Measurements from ENCODE around the gene FUBP1. TPM values are rescaled to one million over a fixed set of nuclear protein-coding genes. Genes with fewer than 3 reads are reported as not detected.
"Not testable (repeated sequence)": the region's sequence is repeated elsewhere in the genome, so short reads cannot be mapped to it uniquely, and the experiment has no call there.

The FUBP1 gene, protein sequence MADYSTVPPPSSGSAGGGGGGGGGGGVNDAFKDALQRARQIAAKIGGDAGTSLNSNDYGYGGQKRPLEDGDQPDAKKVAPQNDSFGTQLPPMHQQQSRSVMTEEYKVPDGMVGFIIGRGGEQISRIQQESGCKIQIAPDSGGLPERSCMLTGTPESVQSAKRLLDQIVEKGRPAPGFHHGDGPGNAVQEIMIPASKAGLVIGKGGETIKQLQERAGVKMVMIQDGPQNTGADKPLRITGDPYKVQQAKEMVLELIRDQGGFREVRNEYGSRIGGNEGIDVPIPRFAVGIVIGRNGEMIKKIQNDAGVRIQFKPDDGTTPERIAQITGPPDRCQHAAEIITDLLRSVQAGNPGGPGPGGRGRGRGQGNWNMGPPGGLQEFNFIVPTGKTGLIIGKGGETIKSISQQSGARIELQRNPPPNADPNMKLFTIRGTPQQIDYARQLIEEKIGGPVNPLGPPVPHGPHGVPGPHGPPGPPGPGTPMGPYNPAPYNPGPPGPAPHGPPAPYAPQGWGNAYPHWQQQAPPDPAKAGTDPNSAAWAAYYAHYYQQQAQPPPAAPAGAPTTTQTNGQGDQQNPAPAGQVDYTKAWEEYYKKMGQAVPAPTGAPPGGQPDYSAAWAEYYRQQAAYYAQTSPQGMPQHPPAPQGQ
- 100 to 1,000 TPM; 235 to 239 TPM for total RNA-seq

DNA sequence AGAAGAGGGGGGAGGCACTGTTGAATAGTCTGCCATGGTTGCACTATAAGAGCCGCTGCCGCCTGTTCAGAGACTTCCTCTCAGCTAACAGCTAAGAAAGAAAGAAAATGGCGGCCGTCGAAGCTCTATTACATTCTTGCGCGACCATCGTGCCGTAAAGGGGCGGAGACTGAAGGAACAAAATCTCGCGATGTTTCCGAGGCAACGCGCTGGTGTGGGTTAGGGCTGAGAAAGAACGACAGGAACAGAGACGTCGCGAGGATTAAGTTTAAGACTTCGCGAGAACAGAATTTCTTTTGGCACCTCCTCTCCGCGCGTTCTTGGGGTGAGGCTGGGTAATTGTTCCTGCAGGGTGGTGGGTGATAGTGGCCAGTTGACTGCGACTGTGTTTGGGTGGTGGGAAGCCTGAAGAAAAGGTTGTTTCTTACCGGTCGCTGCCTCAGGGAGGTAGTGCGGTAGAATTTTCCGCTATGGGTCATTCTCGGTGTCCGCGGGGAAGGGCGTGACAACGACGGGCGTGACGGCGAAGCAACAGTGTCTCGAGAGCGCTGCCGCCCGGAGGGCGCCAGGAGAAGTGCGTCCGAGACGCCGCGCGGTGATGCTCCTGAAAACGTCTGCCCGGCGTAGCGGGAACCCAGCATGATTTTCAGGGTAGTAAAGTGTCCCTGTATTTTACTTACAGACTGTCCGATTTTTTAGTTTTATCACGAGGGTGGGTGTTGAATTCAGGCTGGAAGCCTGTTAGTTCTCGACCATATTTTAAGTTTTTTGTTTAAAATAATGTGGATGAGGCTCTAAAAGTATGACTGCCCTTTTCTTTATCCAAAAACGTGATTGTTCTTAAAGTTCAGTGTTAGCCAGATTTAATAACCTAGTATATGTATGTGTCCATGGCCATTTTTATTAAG, at the start of gene FUBP1:
FUBP1 (minus strand) TSS at position 104 of the 908 bp plus-strand sequence; CDS start at position 36, 68 bp downstream.
- ChIA-PET CTCF (interaction anchor here (0.6 to 1.6 kb wide), 4 partner anchors 13 to 359 kb away, joined by 3 to 11 read pairs (median 4); partner anchors contain the start of gene DNAJB4), POLR2A (interaction anchor here (0.6 to 6.4 kb wide), 7 partner anchors 9 to 297 kb away, joined by 3 to 125 read pairs (median 4); partner anchors contain the start of genes DNAJB4 and ZZZ3)

DNA sequence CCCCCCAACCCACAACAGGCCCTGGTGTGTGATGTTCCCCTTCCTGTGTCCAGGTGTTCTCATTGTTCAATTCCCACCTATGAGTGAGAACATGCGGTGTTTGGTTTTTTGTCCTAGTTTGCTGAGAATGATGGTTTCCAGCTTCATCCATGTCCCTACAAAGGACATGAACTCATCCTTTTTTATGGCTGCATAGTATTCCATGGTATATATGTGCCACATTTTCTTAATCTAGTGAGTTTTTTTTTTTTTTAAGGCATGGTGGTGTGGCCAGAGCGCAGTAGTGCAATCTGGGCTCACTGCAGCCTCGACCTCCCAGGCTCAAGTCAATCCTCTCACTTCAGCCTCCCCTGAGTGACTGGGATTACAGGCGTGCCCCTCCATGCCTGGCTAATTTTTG, 42.3 kb upstream of the FUBP1 start:
- CTCF ChIA-PET, POLR2A ChIA-PET: not testable (repeated sequence)

DNA sequence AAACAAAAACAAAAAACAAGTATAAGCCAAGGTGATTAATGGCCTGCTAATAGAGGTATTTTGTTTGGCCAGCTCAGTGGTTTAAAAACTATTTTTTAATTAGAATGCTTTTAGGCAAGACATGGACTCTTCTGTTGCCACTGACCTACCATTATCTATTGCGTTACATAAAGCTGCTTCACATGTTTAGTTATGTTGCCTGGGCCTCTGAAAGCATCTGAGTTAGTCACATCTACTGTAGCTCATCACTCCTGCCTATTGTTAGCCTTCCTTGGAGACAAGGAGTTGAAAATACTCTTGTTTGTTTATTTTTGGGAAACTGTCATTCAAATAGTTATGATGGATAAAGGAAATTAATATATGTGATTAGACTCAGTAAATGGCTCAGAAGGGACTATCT, 40.2 kb upstream of the FUBP1 start:
- CTCF ChIA-PET, result no interaction called here
- POLR2A ChIA-PET, result interaction anchor here (0.5 kb wide), 1 partner anchor 96 kb away, joined by 3 read pairs; no protein-coding TSS in a partner anchor

DNA sequence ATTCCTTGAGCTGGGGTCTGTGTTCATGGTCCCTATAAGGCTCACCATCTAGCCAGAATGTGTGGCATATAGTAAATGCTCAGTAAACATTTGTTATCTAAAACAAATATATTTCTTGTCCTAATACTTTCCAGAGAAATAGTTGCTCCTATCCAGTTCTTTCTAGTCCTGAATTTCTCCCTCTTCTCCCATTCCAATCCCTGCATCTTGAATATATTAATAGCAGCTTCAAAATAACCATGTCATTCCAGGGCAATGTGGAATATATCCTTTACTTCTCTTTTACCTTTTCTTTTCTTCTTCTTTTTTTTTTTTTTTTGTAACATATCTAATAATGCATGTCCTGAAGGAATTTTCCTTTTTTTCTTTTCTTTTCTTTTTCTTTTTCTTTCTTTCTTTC, 36.3 kb upstream of the FUBP1 start:
- POLR2A ChIA-PET, result interaction anchor here (1.4 kb wide), 1 partner anchor 11 kb away, joined by 5 read pairs; the partner anchor contains the start of gene DNAJB4
- CTCF ChIA-PET, result no interaction called here

DNA sequence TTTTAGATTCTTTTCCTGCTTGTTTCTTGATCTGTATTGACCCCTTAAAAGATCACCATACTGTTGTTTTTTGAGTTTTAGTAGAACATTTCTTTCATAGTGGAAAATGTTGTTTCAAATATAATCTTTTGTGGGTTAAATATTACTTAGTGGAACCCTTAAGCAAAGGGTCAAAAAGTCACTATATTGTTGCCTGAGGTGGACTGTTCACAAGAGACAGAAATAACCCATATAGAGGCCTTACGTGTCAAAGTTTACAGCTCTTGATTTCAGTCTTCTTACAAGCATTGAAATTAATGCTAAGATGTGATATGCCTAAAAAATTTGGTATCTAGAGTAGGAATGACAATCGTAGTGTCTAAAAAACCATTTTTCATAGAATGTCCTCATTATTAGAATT, 32.2 kb upstream of the FUBP1 start:
- POLR2A ChIA-PET, result no interaction called here

DNA sequence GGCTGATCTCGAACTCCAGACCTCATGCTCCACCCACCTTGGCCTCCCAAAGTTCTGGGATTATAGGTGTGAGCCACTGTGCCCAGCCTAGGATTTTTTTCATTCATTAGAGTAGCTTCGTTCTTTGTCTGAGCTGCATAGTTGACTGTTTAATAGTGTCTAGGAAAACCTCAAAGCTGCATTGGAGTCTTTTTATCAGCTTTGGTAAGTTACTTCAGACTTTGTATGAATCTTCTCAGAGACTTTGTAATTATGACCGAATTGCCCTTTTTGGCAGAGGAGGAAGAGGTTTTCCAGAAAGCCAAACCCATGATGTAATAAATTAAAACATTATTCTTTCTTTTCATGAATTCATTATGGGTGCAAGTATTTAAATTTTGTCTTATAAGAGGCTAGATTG, 31.0 kb upstream of the FUBP1 start:
- CTCF ChIA-PET, result no interaction called here
- POLR2A ChIA-PET, result no interaction called here

More for the DNA sequence above, 32.2 kb upstream of the FUBP1 start:
- CTCF ChIA-PET, result interaction anchor here (0.7 kb wide), 1 partner anchor 256 kb away, joined by 3 read pairs; no protein-coding TSS in a partner anchor

DNA sequence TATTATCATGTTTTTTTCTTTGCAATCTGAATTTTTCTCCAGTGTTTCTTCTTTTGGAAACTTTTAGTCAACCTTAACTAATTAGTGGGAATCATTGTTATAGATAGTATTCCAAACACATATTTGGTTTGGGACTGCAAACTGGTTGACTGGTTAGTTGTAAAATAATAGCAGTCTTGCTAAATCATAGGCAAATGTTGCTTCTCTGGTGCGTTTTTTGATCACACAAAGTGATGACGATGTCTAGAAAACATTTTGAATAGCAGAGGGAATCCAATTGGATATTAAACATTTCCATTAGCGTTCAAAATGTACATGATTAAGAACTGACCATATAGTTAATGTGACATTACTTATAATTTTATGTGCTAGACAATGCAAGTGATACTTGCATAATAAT, 30.4 kb upstream of the FUBP1 start:
- ChIA-PET POLR2A (no interaction called here), CTCF (no interaction called here)

DNA sequence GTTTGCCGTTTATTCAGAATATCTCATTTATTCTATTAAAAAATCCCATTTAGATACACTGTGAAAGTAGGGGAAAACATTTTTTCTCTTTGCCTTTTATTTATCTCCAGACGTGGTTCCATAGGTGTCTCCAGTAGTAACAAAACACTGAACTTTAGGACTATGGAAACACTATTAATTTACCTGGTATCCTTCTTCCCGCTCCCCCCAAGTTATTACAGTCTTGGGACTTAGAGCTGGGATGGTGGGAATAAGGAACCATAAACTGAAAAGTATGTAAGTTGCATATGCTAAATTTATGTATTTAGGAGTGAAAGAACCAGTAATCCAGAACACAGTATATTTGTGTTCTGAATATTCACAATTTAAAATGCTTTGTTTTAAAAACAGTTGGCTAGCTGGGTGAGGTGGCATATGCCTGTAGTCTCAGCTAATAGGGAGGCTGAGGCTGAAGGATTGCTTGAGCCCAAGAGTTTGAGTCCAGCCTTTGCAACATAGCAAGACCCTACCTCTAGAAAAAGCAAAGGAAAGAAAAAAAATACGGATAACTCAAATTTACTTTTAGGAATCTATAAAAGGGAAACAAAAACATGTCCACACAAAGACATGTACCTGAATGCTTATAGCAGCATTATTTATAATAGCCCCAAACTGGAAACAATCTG, 28.9 kb upstream of the FUBP1 start:
- CTCF ChIA-PET, result interaction anchor here (0.6 kb wide), 1 partner anchor 58 kb away, joined by 3 read pairs; no protein-coding TSS in a partner anchor
- POLR2A ChIA-PET, result no interaction called here

DNA sequence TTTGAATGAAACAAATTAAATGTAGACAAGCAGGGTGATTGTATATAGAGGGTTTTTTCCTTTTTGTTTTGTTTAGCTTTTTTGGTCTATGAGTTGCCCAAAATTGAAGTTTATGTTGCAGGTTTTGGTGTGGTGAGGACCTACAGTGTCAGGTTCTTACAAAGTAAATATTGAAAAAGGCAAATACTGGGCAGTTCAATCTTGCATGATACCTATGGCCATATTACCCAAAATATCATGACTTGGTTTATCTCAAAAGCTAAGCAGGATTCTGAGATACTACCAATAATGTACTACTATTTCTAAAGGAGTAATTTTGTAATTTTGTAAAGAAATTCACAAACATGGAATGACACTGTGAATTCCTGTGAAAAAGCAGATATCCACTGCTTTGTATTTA, 27.6 kb upstream of the FUBP1 start:
- CTCF ChIA-PET, result interaction anchor here (1.5 kb wide), 1 partner anchor 21 kb away, joined by 3 read pairs; no protein-coding TSS in a partner anchor
- POLR2A ChIA-PET, result no interaction called here

DNA sequence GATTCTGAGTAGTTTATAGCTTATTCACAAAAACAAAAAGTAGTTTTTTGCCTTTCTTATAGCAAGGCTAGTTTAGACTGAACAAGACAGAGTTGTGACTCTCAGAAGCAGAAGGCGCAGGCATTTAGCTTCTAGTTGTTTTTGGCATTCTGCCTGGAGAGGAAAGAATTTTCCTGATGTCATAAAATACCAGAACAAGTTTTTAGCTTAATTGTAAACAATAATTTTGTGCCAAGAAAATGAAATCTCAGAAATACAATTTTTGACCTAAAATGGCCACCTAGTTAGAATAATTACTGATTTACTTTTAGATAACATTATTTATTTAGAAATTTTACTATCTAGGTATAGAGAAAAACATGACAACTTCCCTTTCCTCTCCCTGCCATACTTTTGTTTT, 26.9 kb upstream of the FUBP1 start:
- CTCF ChIA-PET, result interaction anchor here (1.5 to 2.3 kb wide), 2 partner anchors 20 to 27 kb away, joined by 3 to 11 read pairs; partner anchors contain the start of gene FUBP1
- POLR2A ChIA-PET, result interaction anchor here (0.8 to 3.9 kb wide), 6 partner anchors 10 to 323 kb away, joined by 3 to 125 read pairs (median 6); partner anchors contain the start of gene FUBP1

DNA sequence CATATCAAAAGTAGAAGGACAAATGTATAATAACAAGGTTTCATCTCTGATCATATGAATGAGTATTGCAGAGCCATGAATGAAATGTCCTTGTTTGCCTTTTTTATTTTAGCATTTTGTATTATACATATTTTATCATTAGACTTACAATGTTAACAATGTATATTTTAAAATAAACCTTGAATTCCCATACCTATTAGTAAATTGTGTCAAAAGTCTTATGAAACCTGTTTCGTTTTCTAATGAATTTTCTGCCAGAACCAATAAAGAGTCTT, 26.5 kb upstream of the FUBP1 start:
- POLR2A ChIA-PET, result interaction anchor here (0.8 to 3.9 kb wide), 10 partner anchors 10 to 322 kb away, joined by 3 to 125 read pairs (median 4); partner anchors contain the start of genes FUBP1 and GIPC2

DNA sequence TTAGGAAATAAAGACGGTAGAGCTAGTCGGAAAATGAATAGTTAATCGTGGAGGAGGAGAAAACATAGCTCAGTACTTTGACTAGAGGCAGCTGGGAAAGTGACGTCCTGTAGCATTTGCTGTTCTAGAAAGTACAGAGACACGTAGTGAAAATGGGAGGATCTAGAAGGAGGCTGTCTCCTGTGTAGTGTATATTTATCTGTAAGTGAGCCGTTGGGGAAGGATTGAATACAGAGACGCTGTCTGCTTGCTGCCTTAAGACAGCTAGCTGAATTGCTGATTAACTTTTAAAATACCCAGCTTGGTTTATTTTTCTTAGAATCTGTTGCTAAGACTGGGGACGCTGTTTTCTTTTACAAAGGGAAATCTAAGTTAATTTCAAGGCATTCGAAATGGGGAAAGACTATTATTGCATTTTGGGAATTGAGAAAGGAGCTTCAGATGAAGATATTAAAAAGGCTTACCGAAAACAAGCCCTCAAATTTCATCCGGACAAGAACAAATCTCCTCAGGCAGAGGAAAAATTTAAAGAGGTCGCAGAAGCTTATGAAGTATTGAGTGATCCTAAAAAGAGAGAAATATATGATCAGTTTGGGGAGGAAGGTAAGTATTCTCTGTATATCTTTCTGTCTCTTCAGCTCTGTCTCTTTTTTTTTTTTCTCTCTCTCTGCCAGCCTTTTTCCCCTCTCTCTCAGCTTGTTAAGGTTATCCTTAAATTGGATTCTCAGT, 26.0 kb upstream of the FUBP1 start, which contains the start of gene DNAJB4:
DNAJB4 (plus strand) TSS at position 221 of the 729 bp plus-strand sequence; CDS start at position 393, 172 bp downstream.
- POLR2A ChIA-PET, result interaction anchor here (0.8 to 3.9 kb wide), 14 partner anchors 9 to 322 kb away, joined by 3 to 125 read pairs (median 4); partner anchors contain the start of genes FUBP1 and GIPC2
- CTCF ChIA-PET, result interaction anchor here (1.0 to 2.3 kb wide), 5 partner anchors 19 to 109 kb away, joined by 3 to 11 read pairs (median 4); partner anchors contain the start of gene FUBP1

More for the DNA sequence above, 26.5 kb upstream of the FUBP1 start:
- CTCF ChIA-PET, result interaction anchor here (1.0 to 2.3 kb wide), 4 partner anchors 20 to 43 kb away, joined by 3 to 11 read pairs (median 4); partner anchors contain the start of gene FUBP1

DNA sequence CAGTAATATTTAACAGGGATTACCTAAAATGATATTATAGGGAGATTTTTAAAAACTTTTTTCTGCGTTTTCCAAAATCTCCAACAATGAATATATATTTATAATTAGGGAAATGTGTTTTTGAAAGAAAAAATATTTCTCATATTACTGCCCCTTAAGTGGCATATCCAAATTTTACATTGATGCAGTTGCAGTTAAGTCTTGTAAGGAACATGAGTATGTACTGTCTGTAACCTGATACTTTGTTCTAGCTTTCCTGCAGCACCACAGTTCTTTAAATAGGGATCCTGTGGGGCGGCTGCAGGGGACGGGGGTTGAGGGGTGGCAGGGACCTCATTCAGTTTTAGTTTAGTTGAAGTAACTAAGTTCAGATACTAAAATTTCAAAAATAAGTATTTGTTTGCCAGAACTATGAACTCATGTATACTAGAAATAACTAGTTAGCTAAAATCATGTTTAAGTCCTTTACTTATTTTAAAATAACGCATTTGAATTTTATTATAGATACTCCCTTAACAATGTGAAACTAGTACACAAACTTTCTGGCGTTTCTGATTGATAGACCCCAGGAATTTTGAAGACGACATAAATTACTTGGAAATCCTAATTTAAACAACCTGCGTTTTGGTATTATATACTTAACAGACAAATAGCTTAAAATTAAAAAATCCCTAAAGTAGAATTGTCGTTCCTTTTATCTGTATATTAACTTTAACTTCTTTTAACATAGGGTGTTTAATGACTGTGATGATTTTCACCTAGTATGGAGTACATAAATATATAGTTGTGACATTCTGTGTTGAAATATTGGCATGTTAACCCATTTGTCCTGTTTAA, 25.2 kb upstream of the FUBP1 start:
- POLR2A ChIA-PET, result interaction anchor here (1.0 to 3.9 kb wide), 12 partner anchors 9 to 321 kb away, joined by 3 to 125 read pairs (median 4); partner anchors contain the start of genes FUBP1 and GIPC2

DNA sequence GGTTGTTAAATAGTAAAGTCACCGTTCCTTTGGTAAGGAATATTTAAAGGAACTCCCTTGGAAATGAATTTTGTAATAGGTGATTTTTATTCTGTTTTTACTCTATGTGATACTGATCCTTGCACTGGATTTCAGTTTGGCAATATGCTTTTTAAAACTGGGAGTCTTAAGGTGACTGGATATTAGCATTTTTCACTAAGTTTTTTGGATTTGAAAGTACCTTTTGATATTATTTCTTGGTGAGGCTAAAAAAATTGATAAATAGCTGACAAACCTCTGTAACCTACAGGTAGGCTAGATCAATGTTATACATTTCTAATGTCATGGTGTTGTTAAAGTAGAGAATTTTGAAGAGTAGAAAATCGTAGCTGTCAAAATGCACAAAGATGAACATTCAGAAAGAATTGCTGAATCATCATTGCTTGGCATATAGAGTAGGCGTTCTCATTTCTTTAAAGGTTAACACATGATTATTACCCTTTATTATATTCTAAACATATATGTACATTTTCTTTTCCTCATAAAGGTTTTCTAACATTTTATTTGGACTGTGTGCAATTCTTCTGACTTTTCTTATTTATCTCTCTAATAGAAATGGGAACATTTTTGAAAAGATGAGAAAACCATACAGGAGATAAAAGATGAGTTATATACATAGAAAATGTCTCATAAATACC, 24.3 kb upstream of the FUBP1 start:
- POLR2A ChIA-PET, result interaction anchor here (1.6 to 3.9 kb wide), 2 partner anchors 8 to 25 kb away, joined by 6 to 125 read pairs; partner anchors contain the start of gene FUBP1
- CTCF ChIA-PET, result no interaction called here

More for the DNA sequence above, 25.2 kb upstream of the FUBP1 start:
- CTCF ChIA-PET, result interaction anchor here (0.8 to 2.3 kb wide), 5 partner anchors 13 to 110 kb away, joined by 3 to 11 read pairs (median 4); partner anchors contain the start of gene FUBP1

DNA sequence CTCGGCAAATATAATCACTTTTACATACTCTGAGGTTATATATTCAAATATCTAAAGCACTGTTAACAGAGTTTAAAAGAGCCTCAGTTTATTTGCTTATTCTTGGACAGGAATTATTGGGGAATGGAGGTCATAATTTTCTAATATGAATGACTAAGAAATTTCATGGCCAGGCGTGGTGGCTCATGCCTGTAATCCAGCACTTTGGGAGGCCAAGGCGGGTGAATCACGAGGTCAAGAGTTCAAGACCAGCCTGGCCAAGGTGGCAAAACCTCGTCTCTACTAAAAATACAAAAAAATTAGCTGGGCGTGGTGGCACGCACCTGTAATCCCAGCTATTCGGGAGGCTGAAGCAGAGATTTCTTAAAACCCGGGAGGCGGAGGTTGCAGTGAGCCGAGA, 21.7 kb upstream of the FUBP1 start:
- POLR2A ChIA-PET, result not testable (repeated sequence)

DNA sequence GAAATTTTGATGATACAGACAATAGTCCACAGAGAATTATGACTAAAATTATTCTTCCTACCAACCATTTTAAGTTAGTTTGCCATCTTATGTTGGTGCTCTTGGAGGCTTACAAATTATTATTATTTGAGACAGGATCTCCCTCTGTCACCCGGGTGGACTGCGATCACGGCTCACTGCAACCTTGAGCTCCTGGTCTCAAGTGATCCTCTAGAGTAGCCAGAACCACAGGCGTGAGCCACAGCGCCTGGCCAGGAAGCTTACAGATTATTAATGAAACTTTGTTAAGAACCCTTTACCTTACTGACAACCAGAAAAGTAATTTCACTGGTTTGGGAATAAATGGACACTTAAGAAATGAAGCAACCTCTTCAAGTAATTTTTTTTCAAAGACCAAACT, 17.9 kb upstream of the FUBP1 start:
- ChIA-PET POLR2A (no interaction called here), CTCF (no interaction called here)

More for the DNA sequence above, 21.7 kb upstream of the FUBP1 start:
- CTCF ChIA-PET, result interaction anchor here (1.3 to 1.5 kb wide), 2 partner anchors 14 to 19 kb away, joined by 3 to 5 read pairs; no protein-coding TSS in a partner anchor

Data from activated CD8-positive, alpha-beta memory T cell treated with anti-CD3 and anti-CD28 coated beads for 36 hours (primary cell).